HG03175 (cell line): ENCODE results near the gene RSPO1.

Experiments
- ATAC-seq: cut with Tn5 transposase; IDR thresholded peaks from one replicate; pipeline ENCODE4 v1.9.1; 2021; ENCODE audit warnings: mild to moderate bottlenecking, moderate library complexity; ENCODE audit not compliant: unreplicated experiment

The RSPO1 gene

GRCh38 chr1:37657620-37658412 lies 23.1 kb upstream of the RSPO1 start:
- no peak for ATAC-seq

DNA sequence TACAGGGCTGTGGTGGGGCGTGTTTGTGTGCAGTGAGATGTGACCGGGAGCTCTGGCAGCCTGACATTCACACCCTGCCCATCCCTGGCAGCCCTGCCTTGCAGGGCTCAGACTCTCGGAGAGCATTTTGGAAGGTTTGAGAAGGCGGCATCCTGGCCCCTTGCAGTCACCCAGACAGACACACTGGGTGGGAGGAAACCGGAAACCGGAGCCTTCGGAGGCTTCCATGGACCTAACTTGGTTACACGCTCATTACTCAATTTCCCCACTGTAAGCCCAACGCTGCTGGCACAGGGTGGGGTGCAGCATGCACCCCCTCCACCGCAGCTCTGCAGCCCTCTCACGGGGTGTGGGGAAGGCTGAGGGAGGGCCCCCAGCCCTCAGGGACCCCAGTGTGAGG lies 22.2 kb upstream of the RSPO1 start:
- no peak for ATAC-seq

GRCh38 chr1:37656026-37656425 lies 21.3 kb upstream of the RSPO1 start:
- no peak for ATAC-seq

- no peak for ATAC-seq
These were observed 20.6 kb upstream of the RSPO1 start for GRCh38 chr1:37655274-37655673.

GRCh38 chr1:37653906-37654305 lies 19.2 kb upstream of the RSPO1 start:
- ATAC-seq = no peak

DNA sequence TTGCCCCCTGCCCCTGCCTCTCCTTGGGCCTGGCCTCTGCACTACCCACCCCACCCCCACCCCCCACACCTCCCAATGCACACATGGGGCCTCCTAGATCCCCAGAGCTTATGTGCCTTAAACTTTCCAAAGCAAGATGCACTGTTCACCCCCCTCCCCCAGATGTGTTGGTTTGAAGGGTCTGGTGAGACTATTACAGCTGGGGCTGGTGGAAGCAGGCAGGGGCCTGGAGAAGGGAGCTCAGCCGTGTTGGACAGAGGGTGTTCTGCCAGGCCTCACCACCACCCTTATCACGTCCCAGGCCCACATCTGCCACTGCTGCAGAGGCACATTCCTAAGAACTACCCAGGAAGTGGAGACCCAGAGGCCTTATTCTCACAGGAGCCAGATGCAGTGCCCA lies 18.3 kb upstream of the RSPO1 start:
- ATAC-seq = no peak

GRCh38 chr1:37651803-37652202 lies 17.1 kb upstream of the RSPO1 start:
- no peak for ATAC-seq

GRCh38 chr1:37650721-37651120 lies 16.0 kb upstream of the RSPO1 start:
- no peak for ATAC-seq

DNA sequence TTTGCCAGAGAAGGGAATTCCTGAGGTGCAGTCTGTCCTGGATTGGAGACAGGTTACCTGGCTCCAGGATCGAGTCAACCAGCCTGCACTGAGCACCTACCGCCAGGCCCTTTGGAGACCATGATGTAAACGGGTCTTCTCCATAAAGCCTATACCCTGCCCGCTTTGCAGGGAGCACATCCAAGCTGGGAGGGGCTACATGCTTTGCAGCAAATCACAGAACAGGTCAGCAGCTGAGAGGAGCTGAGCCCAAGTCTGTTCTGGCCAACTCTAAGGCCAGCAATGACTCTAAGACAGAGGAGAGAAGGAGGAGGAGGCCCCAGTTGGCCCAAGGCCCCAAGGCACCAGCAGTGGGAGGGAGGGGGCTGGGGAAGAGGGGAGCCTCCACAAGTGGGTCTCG lies 15.5 kb upstream of the RSPO1 start:
- no peak for ATAC-seq

GRCh38 chr1:37647281-37647680 lies 12.6 kb upstream of the RSPO1 start:
- no peak for ATAC-seq

DNA sequence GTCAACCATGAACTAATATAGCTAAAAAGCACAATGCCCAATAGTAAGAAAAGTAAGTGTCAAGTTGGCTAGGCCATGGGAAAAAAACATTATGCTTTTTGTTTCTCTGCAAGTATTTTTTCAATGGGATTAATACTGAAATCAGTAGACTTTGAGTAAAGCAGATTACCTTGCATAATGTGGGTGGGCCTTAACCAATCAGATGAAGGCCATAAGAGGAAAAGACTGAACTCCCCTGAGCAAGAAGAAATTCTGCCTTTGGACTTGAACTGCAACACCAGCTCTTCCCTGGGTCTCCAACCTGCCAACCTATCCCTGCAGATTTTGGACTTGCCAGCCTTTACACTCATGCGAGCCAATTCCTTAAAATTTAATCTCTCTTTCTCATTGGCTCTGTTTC lies 6.4 kb upstream of the RSPO1 start:
- ATAC-seq = no peak

DNA sequence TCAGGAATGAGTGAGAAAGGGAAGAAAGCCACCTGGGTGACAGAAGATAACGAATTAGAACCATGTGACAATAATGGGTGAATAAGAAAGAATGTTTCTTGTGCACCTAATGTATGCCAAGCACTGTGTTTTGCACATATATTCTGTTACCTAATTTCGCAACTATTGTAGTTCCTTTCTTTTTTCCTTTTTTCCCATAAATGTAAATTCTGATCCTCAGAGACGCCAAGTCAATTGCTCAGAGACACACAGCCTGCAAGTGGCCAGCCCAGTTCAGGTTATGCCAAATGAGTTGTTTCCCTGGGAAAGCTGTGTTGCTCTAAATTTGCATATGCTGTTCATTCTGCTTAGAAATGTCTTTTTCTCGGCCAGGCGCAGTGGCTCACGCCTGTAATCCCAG lies 1.7 kb upstream of the RSPO1 start:
- ATAC-seq = no peak

DNA sequence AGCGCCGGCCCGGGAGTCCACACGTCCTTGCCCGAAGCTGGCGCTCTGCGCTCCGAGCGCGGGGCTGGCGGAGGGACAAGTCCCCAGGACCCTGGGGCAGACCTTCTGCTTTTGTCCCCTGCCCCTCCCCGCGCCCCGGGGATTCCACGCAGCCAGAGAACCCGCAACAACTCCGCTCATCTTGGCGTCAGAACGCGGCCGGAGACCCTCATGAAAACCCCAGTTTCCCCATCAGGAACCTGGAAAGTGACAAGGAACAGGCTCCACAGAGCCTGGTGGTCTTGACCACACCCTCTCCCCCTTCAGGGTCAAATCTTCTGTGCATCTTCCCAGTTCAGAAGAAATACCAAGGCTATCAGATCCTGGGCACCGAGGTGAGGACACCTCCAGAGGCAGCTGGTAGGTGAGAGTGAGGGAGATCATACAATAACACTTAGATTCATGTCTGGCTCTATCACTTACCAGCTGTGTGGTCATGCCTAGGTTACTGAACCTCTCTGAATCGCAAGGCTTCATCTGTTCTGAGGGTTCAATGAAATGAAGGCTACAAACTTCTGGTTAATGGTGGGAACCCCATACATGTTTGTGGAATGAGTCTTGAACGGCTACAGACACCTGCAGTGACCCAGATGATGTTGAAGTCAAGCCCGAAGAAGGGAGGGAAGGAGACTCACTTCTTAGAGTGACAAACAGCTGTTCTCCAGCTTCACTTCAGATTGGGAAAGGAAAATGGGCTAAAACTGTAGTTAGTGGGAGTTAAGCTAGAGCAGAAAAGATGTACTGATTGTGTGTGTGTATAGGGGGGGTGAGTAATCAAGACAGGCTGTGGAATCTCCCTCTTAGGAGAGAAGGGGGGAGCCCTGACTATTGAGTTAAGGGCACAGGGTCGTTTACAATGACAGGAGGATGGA lies 555 bp upstream of the RSPO1 start:
- ATAC-seq = no peak

- no peak for ATAC-seq
These were observed 801 bp downstream of the RSPO1 start for GRCh38 chr1:37633938-37634243.

DNA sequence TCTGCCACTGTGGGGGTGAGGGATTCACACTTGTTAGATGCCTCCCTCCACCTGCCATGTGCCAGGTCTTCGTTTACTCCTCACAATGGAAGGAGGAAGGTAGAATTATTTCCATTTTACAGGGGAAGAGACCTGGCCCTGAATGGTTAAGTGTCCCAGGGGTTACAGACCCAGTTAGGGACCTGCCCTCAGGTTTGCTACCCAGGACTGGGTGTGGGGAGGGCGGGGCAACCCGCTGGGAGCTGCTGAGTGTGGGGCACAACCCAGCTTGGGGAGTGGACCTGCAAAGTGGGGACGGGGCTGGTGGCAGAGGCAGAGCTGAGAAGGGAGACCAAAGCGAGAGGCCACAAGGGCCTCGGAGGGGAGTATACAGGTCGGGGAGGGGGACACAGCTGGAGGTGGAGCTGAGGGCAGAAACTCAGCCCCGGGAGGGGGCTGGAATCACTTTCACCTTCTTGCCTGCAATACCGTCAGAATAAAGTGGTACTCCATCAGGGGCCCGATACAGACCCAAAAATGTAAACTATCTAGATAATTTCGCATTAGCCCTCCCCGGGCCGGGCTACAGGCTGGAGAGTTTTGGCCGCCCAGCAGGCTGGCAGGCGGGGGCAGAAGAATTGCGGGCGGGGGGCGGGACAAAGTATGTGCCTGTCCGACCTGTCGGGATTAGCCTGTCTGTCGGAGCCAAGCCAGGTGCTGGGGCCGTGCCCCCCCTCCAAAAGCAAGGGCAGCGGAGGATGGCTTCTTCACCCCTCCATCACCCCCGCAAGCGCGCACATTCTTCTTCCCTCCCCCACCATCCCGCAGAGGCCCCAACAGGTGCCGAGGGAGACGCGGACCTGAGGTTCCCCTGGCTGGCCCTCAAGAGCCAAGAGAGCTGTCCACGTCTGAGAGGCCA lies 1.4 kb downstream of the RSPO1 start:
- ATAC-seq = no peak

DNA sequence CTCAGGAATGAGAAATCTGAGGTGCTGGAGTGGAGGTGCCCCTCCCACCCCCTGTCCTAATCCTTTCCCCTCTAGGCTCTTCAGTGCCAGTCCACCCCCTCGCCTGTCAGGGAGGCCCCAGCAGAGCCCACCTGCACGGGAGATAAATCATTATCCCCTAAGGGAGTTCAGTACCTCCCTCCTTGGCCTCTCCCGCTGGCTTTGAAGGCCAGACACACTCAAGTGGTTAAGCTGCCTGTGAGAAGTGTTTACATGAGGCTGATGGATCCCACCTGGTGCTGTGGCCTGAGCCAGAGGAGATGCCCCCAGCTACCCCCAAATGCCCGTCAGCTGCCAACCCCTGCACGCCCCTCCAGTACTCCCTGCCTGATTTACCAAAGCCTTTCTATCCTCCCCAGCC lies 3.7 kb downstream of the RSPO1 start:
- ATAC-seq = no peak

- ATAC-seq = no peak
These were observed 4.2 kb downstream of the RSPO1 start for GRCh38 chr1:37630426-37631028.

- ATAC-seq = no peak
These were observed 4.8 kb downstream of the RSPO1 start for GRCh38 chr1:37629726-37630425.

DNA sequence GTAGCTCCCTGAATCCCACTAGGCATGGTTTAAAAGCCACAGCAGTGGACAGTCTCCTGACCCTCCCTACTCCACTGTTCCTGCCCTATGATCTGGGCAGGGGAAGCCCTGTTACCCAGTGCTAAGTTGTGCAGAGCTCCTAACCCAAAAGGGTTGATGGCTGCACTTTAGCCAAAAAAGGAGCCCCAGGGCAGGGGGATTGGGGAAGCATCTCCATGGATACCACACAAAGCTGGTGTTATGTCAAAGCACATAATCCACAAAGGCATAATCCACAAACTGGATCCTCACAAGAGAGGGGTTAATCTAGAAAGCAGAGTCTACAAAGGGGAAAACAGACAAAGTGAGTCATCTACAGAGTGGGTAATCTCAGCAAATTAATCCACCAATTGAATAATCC lies 5.7 kb downstream of the RSPO1 start:
- no peak for ATAC-seq

DNA sequence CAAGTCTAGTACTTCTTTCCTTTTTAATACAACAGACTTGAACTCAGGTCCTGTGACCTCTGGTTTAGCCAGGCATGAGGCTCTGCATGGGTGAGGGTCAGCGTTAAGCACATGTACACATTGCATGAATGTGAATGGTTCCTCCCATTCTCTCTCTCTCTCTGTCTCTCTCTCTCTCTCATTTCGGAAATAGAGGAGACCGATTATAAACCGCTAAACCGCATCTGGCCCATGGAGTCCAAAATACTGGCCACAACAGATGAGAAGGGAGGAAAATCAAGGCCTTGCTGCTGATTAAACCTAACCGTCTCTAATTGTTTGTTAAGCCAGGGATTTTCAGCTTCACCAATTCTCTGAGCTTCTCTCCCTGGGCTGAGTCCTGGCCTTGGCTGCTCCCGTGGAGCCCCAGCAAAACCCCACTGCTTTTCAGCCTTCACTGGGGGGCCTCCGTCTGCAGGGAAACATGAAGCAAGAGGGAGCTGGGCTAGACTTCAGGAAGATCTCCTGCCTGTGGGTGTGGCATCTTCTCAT lies 6.6 kb downstream of the RSPO1 start:
- no peak for ATAC-seq
